ENCODE measurements around the gene POMT2.

The POMT2 gene

GRCh38 chr14:77238356-77238755 is 82.3 kb downstream of the POMT2 start:
- DNase-seq (ENCODE audit: low read depth), result no peak

DNA sequence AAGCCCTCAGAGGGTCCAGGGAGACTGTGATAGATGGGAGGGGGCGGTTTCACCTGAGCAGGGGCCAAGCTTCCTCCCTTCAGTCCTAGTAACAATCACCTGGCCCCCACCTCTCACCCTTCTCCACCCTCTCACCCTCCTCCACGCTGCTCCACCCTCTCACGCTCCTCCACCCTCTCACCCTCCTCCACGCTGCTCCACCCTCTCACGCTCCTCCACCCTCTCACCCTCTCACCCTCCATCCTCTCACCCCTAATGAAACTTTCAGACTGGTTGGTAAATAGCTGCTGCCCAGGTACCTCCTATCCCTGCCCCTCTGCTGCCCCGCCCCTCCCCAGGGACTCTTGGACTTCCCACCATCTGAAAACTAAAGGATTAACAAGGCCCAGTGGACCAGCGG is 83.9 kb downstream of the POMT2 start:
- no peak for DNase-seq (ENCODE audit: low read depth)

DNA sequence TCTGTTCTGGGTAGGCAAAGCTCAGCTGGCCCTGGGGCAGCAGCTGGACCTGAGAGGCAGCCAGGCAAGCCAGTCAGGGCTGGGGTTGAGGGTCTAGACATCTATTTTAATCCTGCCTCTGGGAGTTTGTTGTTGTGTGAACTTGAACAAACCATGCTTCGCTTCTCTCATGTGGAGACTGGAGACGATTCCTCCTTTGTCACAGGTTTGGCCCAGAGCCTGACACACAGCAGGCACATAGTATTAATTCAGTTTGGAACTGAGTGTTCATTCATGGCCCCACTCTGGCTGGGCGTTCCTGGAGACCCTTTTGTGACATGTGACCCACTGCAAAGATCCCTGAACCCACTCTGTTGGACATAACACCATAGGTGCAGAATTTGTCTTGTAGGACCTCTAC is 89.0 kb downstream of the POMT2 start:
- no peak for DNase-seq (ENCODE audit: low read depth)

- DNase-seq (ENCODE audit: low read depth), result no peak
Measured at GRCh38 chr14:77230914-77231313, 89.8 kb downstream of the POMT2 start.

DNA sequence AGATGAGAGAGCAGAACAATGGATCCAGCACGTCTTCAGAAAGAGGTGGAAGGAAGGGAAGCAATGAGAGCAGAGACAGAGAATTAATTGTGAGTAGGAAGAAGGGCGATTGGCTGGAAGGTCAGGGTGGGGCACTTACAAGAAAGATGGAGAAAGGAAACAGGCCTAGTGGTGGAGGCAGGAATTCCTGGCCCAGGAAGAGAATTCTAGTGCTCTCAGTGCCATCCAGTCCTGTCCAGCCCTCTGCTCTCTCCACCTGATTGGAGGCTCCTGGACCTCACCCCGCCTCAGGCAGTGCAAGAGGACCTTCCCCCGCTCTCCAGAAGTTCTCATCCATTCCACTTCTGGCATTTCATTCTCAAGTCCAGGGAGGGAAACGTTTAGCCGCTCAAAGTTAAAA is 92.6 kb downstream of the POMT2 start:
- DNase-seq (ENCODE audit: low read depth), result no peak

- no peak for DNase-seq (ENCODE audit: low read depth)
Measured at GRCh38 chr14:77225892-77226557, 94.7 kb downstream of the POMT2 start.

- DNase-seq (ENCODE audit: low read depth), result no peak
Measured at GRCh38 chr14:77225254-77225653, 95.4 kb downstream of the POMT2 start.

All from iris pigment epithelial cell (primary cell).